GM23338 (cell line): Measurements from ENCODE around the gene NT5C1A.

Experiments used
- CTCF ChIP-seq, 2 experiments: fragments of 200-600 bp in 1 of 2; sonication (generic) in 1 of 2; conservative IDR thresholded peaks; 2 replicates each; pipeline versions ENCODE4 v1.5.1 to v1.6.1; 2016 to 2017; ENCODE audit warnings: antibody characterized with exemption in 2 of 2, low read depth in 2 of 2, mild to moderate bottlenecking in 2 of 2, moderate library complexity in 1 of 2
- EZH2phosphoT487 ChIP-seq: fragments of 200-600 bp; sonication (generic); IDR thresholded peaks from one replicate; pipeline ENCODE4 v1.8.1; 2018; ENCODE audit warnings: antibody characterized with exemption; ENCODE audit not compliant: unreplicated experiment
- POLR2AphosphoS5 ChIP-seq: IDR thresholded peaks from 2 replicates; pipeline ENCODE4 v1.6.1; 2016; ENCODE audit warnings: antibody characterized with exemption, low read depth
- ZNF114 ChIP-seq: fragments of 250-450 bp; sonication (Bioruptor Pico); IDR thresholded peaks from 2 replicates; pipeline ENCODE4 v1.5.0; 2020; ENCODE audit warnings: mild to moderate bottlenecking, moderate library complexity

GRCh38 chr1:39673215-39673614 lies 1.3 kb upstream of the NT5C1A start:
- TF ChIP-seq ZNF114 (CRISPR knock-in tag) (no peak), CTCF (conservative IDR thresholded peaks at IDR 0.05; ENCODE audit: low read depth in 2 of 2) (no peak), EZH2phosphoT487 (no peak), POLR2AphosphoS5 (no peak)
